Measurements from ENCODE around the gene GRIK2. TPM values are rescaled to one million over a fixed set of nuclear protein-coding genes. Genes with fewer than 3 reads are reported as not detected.
"Not testable (repeated sequence)": the region's sequence is repeated elsewhere in the genome, so short reads cannot be mapped to it uniquely, and the experiment has no call there.

Gene GRIK2
- total RNA-seq, 1 experiment from 2014 or later, result 0.55 TPM

GRCh38 chr6:101630941-101631340, 237.4 kb downstream of the GRIK2 start:
- no peak overlapping the region for H3K9ac ChIP-seq (ENCODE audit: low read length)
- H3K79me2 ChIP-seq (ENCODE audit: low read length), result no peaks in the 10 kb centered on the region
- intact Hi-C loops (cut with micrococcal nuclease), result no loop called here
- ATAC-seq (no peak), DNase-seq (no peak)
- TF ChIP-seq EZH2 (IDR thresholded peaks at IDR 0.05; ENCODE audit: low read length, unreplicated experiment), result no peak
- no peak for TF ChIP-seq CTCF (conservative IDR thresholded peaks at IDR 0.05; ENCODE audit: low read depth, low read length)
- TF ChIP-seq EZH2phosphoT487 (IDR thresholded peaks at IDR 0.05; ENCODE audit: borderline replicate concordance, low read length), result no peak
- no peaks in the 10 kb centered on the region for H3K9me2 ChIP-seq (replicated peaks; ENCODE audit: low read length)
- H3F3A ChIP-seq (ENCODE audit: low read length, unreplicated experiment), result no peaks in the 10 kb centered on the region
- no peaks in the 10 kb centered on the region for H3K4me1 ChIP-seq (ENCODE audit: insufficient read depth, low read length)
- no peak overlapping the region for H3K27ac ChIP-seq (ENCODE audit: low read length)
- H3K4me2 ChIP-seq (ENCODE audit: low read length), result no peak overlapping the region
- no peaks in the 10 kb centered on the region for H3K36me3 ChIP-seq (ENCODE audit: low read depth, low read length)
- H3K9me3 ChIP-seq (ENCODE audit: low read length), result no peaks in the 10 kb centered on the region
- no peak overlapping the region for H3K4me3 ChIP-seq (ENCODE audit: low read length)
- no peak overlapping the region for H2AFZ ChIP-seq (ENCODE audit: low read length)
- no peaks in the 10 kb centered on the region for H3K27me3 ChIP-seq (ENCODE audit: low read length)
- POLR2A ChIA-PET (ENCODE audit: unreplicated experiment), result no interaction called here
- BruUV-seq (replicated peaks), result no TSS peak
- H4K20me1 ChIP-seq (ENCODE audit: low read length), result no peaks in the 10 kb centered on the region
- CTCF ChIA-PET, result no interaction called here

GRCh38 chr6:101633081-101633480, 239.6 kb downstream of the GRIK2 start:
- Histone ChIP-seq H3F3A (ENCODE audit: low read length, unreplicated experiment) (no peaks in the 10 kb centered on the region), H3K27ac (ENCODE audit: low read length) (no peak overlapping the region), H3K9me3 (ENCODE audit: low read length) (no peaks in the 10 kb centered on the region), H2AFZ (ENCODE audit: low read length) (no peak overlapping the region), H3K27me3 (ENCODE audit: low read length) (no peaks in the 10 kb centered on the region), H3K36me3 (ENCODE audit: low read depth, low read length) (no peaks in the 10 kb centered on the region), H4K20me1 (ENCODE audit: low read length) (no peaks in the 10 kb centered on the region), H3K4me3 (ENCODE audit: low read length) (no peak overlapping the region), H3K79me2 (ENCODE audit: low read length) (no peaks in the 10 kb centered on the region), H3K4me1 (ENCODE audit: insufficient read depth, low read length) (no peaks in the 10 kb centered on the region), H3K4me2 (ENCODE audit: low read length) (no peak overlapping the region), H3K9me2 (replicated peaks; ENCODE audit: low read length) (no peaks in the 10 kb centered on the region), H3K9ac (ENCODE audit: low read length) (no peak overlapping the region)
- no peak for ATAC-seq
- no peak for TF ChIP-seq EZH2 (IDR thresholded peaks at IDR 0.05; ENCODE audit: low read length, unreplicated experiment)
- no peak for TF ChIP-seq CTCF (conservative IDR thresholded peaks at IDR 0.05; ENCODE audit: low read depth, low read length)
- no peak for TF ChIP-seq EZH2phosphoT487 (IDR thresholded peaks at IDR 0.05; ENCODE audit: borderline replicate concordance, low read length)
- ChIA-PET CTCF (no interaction called here), POLR2A (ENCODE audit: unreplicated experiment) (no interaction called here)
- BruUV-seq (replicated peaks), result no TSS peak
- DNase-seq, result no peak
- intact Hi-C loops (cut with micrococcal nuclease), result no loop called here

GRCh38 chr6:101638865-101639264, 245.4 kb downstream of the GRIK2 start:
- CTCF ChIA-PET, result not testable (repeated sequence)

More at GRCh38 chr6:101638865-101639264, 245.4 kb downstream of the GRIK2 start:
- H3K4me3 ChIP-seq (ENCODE audit: low read length); POLR2A ChIA-PET (ENCODE audit: unreplicated experiment); H3K27me3 ChIP-seq (ENCODE audit: low read length); H3K9ac ChIP-seq (ENCODE audit: low read length); H3F3A ChIP-seq (ENCODE audit: low read length, unreplicated experiment); H3K9me2 ChIP-seq (replicated peaks; ENCODE audit: low read length); BruUV-seq (replicated peaks); ATAC-seq; H3K9me3 ChIP-seq (ENCODE audit: low read length); H3K4me1 ChIP-seq (ENCODE audit: insufficient read depth, low read length); H3K79me2 ChIP-seq (ENCODE audit: low read length); H3K4me2 ChIP-seq (ENCODE audit: low read length); DNase-seq; H2AFZ ChIP-seq (ENCODE audit: low read length); H4K20me1 ChIP-seq (ENCODE audit: low read length); H3K27ac ChIP-seq (ENCODE audit: low read length); H3K36me3 ChIP-seq (ENCODE audit: low read depth, low read length); intact Hi-C loops (cut with micrococcal nuclease): not testable (repeated sequence)
